RPMI8226 (cell line): ENCODE measurements around the gene SEC14L1.

Source experiments
- DNase-seq: peaks from one replicate; pipeline ENCODE4 v3.0.0-alpha.2; 2015

The SEC14L1 gene

DNA sequence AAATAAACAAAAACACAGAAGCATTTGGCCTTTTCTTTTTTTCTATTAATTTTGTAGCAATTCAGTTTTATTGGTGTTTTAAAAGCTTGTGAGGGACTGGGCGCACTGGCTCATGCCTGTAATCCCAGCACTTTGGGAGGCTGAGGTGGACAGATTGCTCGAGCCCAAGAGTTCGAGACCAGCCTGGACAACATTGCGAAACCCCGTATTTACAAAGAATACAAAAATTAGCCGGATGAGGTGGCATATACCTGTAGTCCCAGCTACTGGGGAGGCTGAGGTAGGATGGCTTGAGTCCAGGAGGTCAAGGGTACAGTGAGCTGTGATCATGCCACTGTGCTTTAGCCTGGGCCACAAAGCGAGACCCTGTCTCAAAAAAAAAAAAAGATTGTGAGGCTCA lies 53.4 kb downstream of the SEC14L1 start:
- no peak for DNase-seq

DNA sequence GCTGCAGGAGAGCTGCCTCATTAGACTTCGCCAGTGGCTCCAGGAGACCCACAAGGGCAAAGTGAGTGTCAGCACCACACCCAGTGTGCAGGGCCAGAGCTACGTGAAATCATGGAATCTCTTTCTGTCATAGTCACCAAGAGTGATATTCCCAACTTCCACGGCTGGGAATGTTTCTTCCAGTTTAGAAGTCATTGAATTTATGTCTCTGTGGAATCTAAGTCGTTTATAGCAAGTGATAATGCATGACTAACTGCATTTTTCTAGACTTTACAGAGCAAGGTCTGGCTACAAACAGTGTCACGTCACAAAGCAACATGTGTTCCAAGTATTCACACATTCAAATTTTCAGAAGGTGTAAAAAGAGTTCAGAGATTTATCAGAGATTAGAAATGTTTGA lies 55.5 kb downstream of the SEC14L1 start:
- no peak for DNase-seq

DNA sequence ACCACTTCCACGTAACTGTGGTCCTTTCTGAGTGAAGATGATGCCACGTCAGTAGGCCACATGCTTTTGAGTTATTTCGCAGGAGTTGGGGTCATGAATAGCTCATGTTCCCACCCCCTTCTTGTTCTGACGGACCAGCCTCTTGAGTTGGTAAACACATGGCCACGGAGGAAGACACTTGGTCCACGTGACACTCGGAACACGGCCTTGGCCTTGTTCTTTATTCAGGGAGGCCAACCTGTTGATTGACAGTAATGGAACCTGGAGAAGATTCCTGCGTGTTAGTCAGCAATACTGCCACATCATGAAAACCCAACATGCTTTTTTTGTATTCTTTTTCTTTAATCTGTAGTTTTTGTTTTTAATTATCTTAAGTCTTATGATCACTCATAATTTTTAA lies 56.3 kb downstream of the SEC14L1 start:
- no peak for DNase-seq

DNA sequence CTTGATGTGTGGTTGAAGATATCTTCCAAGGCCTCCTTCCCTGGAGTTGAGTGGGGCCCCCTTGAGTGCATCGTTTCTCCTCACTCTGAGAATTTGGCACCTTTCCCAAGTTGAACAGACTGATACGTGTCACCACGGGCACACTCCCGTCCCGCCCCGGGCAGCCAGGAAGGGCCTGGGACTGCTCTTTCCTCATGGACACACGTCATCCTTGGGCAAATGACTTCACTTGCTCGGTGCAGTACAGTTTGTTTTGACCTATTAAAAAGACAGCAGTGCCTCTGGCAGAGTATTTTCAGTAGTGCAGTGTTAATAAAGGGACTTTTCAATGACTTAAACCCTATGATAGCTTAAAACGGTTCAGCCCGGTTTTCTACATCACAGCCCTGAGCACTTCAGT lies 59.9 kb downstream of the SEC14L1 start:
- no peak for DNase-seq

DNA sequence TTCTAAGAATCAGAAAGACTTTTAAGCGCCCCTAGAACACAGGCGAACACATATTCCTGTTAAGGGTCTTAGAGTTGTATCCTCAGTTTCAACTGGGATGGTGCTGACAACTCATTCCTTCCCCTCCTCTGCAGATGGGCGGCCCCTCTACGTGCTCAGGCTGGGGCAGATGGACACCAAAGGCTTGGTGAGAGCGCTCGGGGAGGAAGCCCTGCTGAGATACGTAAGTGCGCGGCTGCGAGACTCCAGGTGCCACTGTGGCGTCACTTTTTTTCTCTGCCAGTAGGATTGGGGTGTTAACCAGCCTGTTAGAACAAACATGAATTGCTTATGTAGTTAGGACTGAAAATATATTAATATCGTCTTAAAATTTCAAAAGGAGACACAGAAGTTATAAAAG lies 62.7 kb downstream of the SEC14L1 start:
- DNase-seq, result no peak

DNA sequence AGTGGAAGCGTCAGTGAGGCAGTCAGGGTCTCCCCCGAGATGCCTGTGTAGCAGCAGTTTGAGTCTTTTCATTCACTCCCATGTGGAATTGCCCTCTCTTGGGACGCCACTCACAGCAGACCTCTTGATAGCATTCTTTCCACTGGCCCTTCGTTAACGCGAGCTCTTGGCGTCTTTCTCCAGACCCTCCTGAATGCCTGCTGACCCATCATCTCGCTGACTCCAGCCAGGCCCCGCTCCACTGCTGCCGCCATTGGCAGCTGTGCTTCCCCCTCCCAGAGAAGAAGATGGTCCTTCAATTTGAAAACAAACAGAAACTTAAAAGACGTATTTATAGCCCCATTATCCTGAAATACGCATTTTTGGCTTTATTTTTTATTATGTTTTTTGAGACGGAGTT lies 63.1 kb downstream of the SEC14L1 start:
- no peak for DNase-seq

DNA sequence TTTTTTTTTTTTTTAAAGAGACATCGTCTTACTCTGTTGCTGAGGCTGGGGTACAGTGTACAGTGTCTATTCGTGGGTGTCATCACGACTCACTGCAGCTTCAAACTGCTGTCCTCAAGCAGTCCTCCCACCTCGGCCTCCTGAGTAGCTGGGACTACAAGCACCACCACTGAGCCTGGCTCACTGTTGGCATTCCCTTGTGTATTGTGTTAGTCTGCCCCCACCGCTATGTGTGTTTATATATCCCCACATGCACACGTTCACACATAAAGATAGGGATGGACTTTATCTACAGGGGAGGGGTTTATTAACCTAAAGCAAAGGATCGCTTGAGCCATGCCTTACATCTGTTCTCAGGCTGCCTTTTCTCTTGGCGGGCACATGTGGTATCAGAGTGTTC lies 63.8 kb downstream of the SEC14L1 start:
- no peak for DNase-seq

DNA sequence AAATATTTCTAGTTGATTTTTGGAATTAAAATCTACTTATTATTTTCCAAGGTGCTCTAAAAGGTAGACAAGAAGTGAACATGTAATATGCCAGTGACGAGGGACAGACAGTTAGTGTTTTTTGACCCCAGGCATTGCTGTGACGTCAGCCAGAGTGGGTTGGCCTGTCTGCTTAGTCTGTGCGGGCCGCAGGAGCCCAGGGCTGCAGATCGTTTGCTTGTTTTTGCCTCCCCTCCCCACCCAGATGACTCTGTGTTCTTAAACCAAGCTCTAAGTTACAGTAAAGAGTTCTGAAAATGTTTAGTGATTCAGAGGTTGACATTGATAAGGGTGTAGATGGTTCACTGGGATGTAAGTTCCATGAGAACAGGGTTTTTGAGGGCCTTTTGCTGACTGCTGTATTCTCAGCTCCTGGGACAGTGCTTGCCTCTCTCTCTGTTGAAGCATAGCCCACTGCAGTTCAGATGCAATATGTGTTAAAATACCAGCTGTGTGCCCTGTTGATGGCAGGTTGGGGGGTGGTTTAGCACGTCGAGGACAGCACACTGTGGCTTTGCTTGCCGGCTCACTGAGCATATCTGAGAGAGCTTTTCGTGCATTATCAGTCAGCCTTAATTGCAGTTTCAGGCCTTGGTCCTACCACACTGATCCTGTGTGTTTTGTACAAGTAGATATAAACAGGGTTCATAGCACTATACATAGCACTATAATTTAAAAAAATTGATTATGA lies 64.8 kb downstream of the SEC14L1 start:
- DNase-seq, result no peak

DNA sequence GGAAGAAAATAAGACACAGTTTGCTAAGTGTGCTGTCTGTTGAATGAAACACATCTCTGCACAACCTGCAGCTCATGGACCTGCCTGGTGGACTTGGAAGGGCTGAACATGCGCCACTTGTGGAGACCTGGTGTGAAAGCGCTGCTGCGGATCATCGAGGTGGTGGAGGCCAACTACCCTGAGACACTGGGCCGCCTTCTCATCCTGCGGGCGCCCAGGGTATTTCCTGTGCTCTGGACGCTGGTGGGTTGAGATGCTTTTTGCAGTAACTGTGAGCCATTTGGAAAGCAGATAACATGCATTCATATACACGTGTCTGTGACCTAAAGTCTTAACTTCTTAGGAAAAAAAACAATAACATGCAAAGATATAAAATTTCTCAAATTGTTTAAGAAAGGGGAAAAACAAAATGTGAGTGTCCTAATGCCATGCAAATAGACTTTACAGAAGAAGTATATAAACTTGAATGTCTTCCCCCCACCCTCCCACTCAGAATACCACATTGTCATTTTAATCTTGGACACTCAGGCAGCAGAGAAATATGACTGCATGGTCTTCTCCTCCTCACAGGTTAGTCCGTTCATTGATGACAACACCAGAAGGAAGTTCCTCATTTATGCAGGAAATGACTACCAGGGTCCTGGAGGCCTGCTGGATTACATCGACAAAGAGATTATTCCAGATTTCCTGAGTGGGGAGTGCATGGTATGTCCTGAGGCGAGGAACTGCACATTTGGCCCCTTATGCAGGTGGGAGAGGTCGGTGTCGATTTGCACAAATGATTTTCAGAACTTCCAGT lies 65.6 kb downstream of the SEC14L1 start:
- DNase-seq, result no peak

DNA sequence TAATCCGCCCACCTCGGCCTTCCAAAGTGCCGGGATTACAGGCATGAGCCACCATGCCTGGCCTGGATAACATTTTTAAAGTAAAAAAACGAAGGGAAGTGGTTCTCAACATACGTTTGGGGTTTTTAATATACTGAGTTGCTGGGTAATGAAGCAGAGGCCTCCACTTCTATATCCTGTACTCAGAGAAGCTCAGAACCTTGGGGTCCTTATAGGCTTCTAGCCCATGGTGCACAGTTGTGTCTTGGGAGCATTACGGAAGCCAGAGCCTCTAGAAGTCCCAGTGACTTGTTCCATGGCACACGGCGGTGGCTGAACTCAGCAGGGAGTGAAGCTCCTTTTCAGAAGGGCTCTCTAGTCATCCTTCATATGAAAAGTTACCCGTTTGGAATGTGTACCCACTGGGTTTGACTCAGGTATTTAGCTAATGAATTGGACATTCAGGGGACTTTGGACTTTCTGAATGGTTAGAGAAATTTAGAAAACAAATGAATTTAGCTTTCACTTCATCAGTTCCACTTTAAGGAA lies 67.0 kb downstream of the SEC14L1 start:
- no peak for DNase-seq

DNA sequence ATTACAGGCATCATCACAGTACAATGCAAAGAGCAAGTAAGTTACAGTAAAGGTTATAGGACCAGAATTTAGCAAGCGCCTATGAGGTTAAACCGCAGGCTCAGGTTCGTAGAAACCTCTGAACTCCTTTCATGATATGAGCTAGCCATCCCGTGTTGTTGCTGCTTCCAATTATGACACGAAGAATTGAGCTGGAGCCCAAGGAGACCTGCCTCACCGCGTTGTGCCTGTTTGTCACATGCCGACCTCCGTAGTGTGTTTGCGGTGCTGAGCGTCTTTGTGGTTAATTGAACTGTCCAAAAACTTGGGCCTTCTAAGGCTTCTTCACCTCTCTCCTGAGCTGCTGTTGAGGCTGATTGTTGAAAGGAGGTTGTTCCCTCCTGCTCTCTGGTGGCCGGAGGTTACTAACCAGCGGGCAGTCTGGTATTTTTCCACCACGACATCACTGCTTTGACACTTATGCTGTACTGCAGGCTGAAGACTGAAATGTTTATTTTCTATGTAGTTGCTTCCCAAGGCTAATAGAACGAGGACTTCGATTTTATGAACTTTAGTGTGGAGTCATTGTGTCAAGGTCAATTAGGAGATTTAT lies 67.5 kb downstream of the SEC14L1 start:
- no peak for DNase-seq

DNA sequence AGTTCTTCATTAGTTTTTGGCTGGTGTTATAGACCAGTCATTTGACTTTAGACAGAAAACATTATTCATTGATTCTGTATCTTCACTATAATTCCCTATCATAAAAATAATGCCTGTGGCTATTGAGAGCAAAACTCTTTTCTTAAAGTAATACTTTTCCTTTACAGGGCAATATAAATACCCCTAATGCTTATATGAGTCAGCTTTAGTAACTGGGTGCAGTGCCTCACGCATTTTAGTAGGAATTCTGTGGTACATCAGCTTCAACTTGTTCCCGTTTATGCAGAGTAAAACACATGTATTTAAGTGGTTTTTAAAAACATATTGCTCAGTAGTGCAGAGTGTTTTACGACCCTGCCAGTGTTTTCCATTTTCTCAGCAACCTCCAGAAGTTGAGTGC lies 68.1 kb downstream of the SEC14L1 start:
- no peak for DNase-seq

DNA sequence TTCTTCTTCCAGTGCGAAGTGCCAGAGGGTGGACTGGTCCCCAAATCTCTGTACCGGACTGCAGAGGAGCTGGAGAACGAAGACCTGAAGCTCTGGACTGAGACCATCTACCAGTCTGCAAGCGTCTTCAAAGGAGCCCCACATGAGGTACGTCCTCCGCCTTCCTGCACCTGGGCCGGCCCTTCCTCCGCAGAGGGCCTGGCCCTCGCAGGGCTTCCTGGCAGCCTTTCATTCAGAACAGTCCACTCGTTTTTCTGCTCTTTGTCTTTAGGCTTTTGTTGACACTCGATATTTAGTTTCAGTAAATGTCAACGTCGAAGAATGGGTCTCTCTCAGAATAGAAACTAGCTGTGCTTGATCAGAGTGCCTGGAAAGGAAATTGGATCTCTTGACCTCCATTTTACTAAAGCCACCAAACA lies 68.6 kb downstream of the SEC14L1 start:
- DNase-seq, result no peak

DNA sequence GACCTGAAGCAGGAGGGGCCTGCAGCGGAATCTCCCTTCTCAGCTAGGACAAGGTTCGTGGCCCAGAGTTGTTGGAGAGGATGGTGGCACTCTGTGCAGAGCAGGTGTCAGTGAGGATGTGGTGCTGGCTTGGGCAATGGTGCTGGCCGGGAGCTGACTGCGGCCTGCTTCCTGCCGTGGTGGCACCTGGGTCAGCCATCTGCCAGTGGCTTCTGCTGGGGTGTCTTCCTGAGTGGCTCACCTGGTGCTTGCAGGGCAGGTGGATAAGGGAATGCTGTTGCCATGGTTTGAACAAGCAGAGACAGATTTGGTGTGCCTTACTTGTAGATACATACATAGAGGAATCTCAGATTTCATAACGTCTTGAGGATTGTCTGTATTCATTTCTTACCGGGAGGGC lies 69.6 kb downstream of the SEC14L1 start:
- DNase-seq, result no peak

DNA sequence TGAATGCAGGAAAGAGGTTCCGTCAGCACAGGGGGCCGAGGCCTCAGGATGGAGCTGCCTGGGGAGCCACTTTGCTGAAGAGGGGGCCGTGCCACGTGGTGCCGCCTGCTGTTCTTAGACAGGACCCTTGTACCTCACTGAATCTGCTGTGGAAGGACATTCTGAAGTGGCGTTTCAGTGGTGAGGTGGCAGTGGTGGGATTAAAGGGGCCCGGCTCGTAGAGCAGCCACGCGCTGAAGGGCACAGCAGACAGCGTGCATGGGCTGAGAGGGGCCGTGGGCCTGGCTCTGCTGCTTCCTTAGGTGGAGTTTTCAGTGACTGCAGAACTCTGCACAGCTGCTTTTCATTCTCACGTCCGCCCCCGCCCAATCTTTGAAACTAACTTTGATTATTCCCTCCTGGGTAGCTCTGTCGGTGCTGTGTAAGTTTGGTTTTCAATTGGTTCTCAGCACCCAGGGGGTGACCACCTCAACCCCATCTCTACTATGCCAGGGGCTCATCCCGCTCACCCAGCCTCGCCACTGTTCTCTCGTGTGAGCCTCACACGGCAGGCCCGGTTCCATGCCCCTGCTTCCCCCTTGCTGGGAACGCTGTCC lies 70.3 kb downstream of the SEC14L1 start:
- no peak for DNase-seq

DNA sequence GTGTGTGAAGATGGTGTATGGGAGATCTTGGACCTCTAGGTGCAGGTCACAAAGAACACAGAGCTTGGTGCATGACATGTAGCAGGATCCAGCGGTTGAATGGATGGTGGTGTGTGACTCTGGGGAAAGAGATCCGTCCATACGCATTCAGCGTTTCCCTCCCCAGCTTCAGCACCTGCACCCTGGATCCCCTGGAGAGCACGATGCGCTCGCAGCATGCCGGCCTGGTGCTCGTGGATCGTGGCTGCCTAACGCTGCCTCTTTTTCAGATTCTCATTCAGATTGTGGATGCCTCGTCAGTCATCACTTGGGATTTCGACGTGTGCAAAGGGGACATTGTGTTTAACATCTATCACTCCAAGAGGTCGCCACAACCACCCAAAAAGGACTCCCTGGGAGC lies 70.9 kb downstream of the SEC14L1 start:
- no peak for DNase-seq

DNA sequence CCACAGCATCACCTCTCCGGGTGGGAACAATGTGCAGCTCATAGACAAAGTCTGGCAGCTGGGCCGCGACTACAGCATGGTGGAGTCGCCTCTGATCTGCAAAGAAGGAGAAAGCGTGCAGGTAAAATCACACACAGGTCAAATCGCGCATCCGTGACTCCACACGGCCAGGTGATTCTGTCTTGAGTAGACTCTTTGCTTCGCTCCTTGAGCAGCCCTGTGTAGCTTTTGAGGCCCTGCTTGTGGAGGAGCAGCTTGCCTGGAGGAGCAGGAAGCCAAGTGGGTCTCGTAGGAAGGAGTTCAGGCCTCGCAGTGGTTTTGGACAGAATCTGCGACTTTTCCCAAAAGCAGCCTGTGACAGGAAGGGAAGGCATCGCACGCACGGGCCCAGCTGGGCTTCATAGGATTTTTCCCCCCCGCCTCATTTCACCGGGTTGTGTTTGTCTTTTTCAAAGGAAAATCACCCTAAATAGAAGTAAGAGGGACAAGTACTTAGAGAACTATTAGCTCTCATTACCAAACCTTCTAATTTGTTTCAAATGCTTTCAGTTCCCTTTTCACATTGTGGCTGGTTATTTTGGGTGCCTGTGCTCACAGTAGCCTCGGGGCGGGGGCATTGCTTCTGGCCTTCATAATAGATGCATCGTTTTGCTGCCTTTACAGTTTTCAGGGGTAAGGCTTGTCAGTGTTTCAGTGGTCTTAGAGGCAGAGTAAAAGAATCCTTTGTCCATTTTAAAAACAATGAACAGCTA lies 71.5 kb downstream of the SEC14L1 start:
- DNase-seq, result peak; percentile 80

DNA sequence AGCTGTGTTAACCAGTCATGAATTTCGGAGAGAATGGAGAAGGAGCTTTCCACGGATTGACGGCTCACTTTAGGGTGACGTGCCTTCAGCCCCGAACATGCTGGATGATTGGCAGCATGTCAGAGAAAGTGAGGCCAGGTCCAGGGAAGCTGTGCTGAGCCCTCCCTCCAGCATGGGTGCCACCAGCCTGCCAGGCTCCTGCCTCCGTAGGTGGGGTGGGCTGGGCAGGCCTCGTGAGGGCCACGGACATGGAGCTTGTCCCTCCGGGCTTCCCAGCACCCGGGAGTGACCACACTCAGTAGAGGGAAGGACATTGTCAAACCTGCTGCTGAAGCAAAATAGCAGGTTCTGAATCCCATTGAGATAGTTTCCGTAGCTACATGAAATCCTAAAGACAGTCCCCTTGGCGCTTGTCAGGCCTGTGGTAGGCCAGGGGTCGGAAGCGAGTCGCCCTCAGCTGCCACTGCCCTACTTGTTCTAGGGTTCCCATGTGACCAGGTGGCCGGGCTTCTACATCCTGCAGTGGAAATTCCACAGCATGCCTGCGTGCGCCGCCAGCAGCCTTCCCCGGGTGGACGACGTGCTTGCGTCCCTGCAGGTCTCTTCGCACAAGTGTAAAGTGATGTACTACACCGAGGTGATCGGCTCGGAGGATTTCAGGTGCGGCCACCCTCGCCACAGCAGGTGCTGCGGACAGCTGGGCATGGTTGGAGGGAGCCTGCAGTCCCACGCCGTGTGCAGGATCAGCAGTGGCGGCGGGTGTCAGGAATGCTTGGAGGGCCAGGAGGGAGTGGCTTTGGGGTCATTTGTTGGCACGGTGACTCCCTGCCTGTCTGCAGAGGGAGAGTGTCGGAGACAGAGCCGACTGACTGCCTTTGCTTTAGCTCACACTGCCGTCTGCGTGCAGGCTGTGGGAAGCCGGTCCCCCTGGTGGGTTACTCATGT lies 72.3 kb downstream of the SEC14L1 start:
- no peak for DNase-seq

DNA sequence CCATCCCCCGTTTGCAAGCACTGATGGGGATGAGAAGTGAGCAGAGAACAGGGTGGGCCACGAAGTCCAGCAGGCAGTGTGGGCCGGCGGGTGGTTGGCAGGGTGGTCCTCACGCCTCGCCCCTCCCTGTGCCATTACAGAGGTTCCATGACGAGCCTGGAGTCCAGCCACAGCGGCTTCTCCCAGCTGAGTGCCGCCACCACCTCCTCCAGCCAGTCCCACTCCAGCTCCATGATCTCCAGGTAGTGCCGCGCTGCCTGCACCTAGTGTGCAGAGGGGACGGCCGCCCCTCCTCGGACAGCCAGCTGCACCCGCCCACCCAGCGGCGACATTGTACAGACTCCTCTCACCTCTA lies 73.0 kb downstream of the SEC14L1 start:
- DNase-seq, result no peak

DNA sequence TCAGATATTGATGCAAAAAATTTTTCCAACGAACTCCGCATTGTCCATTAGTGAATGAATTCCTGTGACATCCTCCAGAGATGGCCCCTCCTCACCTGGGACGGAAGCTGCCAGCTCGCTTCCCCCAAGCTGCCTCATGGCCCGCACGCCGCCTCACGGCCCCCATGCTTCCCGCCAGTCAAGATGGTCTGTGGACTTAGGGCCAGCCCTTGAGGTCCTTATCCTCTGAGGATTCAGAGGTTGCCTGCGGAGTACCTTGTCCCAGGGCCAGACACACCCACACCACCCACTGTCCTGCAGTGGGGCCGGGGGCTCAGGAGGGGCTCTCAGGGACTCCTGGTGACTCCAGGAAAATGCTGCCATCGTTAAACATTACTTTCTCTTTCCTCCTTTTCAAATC lies 73.6 kb downstream of the SEC14L1 start:
- DNase-seq, result no peak

DNA sequence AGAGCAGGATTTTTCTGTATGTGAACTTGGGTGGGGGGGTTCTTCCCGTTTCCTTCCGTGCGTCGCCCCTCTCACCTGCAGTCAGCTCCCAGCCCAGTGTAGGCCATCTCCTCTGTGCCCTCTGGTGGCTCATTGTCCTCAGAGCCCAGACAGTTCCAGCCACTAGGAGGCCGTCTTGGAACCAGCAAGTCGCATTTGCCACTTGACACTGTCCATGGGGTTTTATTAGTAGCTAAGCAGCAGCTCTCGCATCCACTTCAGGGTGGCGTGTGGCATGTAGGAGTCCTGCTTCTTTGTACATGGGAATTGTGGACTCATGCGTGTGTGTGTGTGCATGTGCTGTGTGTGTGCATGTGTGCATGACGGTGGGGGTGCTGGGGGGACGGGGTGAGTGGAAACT lies 74.0 kb downstream of the SEC14L1 start:
- DNase-seq, result peak; percentile 30

DNA sequence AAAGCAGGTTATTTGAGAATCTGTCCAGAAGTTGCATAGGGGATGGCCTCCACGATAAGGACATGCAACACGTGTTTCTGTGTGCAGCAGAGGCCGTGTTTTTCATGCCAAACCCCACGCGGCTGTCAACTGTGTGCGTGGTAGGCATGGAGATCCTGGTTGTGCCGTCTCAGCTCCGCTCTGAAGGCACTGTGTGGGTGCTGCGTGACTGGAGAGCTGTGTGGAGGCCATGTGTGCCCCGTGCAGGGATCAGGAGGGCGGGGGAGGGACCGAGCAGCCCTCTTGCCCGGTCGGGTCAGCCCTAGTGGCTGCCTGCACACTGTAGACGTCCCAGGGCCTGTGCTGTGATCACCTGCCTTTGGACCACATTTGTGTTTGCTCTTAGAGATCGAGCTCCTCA lies 74.5 kb downstream of the SEC14L1 start:
- no peak for DNase-seq
